Nephron progenitor cell (in vitro differentiated cells): ENCODE data around the gene CHN2.

Experiments
- DNase-seq: peaks from one replicate; pipeline ENCODE4 v3.0.0; 2021
- H3K27ac Mint-ChIP-seq: 2 replicates; pipeline ENCODE4 v1.8.0; 2021; ENCODE audit warnings: mild to moderate bottlenecking, moderate library complexity, mixed read lengths
- H3K27me3 Mint-ChIP-seq: 2 replicates; pipeline ENCODE4 v1.8.0; 2021; ENCODE audit warnings: mild to moderate bottlenecking, low read depth, mixed read lengths; ENCODE audit not compliant: poor library complexity
- H3K36me3 Mint-ChIP-seq: 2 replicates; pipeline ENCODE4 v1.8.0; 2021; ENCODE audit warnings: low read depth, mixed read lengths
- H3K4me1 Mint-ChIP-seq: 2 replicates; pipeline ENCODE4 v1.8.0; 2021; ENCODE audit warnings: mixed read lengths
- H3K4me3 Mint-ChIP-seq: 2 replicates; pipeline ENCODE4 v1.8.0; 2021; ENCODE audit warnings: mild to moderate bottlenecking, moderate library complexity, mixed read lengths
- H3K9me3 Mint-ChIP-seq: 2 replicates; pipeline ENCODE4 v1.8.0; 2021; ENCODE audit warnings: mild to moderate bottlenecking, moderate library complexity, mixed read lengths
- CTCF ChIP-seq: fragments of 200-600 bp; sonication (generic); IDR thresholded peaks from 2 replicates; pipeline ENCODE4 v1.5.0; 2021; ENCODE audit warnings: antibody characterized with exemption

Gene CHN2

GRCh38 chr7:29287366-29287765 lies 92.8 kb downstream of the CHN2 start:
- Mint-ChIP-seq H3K27me3 (peaks cover 8% of the 10 kb centered on the region), H3K36me3 (peaks cover 7% of the 10 kb centered on the region), H3K4me1 (peaks cover 40% of the 10 kb centered on the region), H3K27ac (no peak overlapping the region), H3K4me3 (no peak overlapping the region), H3K9me3 (no peaks in the 10 kb centered on the region)
- TF ChIP-seq CTCF: no peak
- DNase-seq: no peak

- H3K36me3 Mint-ChIP-seq: peaks cover 7% of the 10 kb centered on the region
- no peak for DNase-seq
- no peak for TF ChIP-seq CTCF
- H3K4me1 Mint-ChIP-seq: peaks cover 41% of the 10 kb centered on the region
- H3K9me3 Mint-ChIP-seq: no peaks in the 10 kb centered on the region
- H3K27ac Mint-ChIP-seq: peak overlapping the region; percentile 50
- no peak overlapping the region for H3K4me3 Mint-ChIP-seq
- peaks cover 8% of the 10 kb centered on the region for H3K27me3 Mint-ChIP-seq
Measured at GRCh38 chr7:29288181-29289091, 93.9 kb downstream of the CHN2 start.

GRCh38 chr7:29289156-29290021 lies 94.8 kb downstream of the CHN2 start:
- Mint-ChIP-seq H3K4me1 (peaks cover 46% of the 10 kb centered on the region), H3K4me3 (no peak overlapping the region), H3K36me3 (peaks cover 7% of the 10 kb centered on the region), H3K9me3 (no peaks in the 10 kb centered on the region), H3K27ac (peak overlapping the region; percentile 14), H3K27me3 (peaks cover 8% of the 10 kb centered on the region)
- no peak for DNase-seq
- no peak for TF ChIP-seq CTCF

- no peak overlapping the region for H3K27ac Mint-ChIP-seq
- no peak overlapping the region for H3K4me3 Mint-ChIP-seq
- TF ChIP-seq CTCF: no peak
- H3K9me3 Mint-ChIP-seq: no peaks in the 10 kb centered on the region
- peaks cover 46% of the 10 kb centered on the region for H3K4me1 Mint-ChIP-seq
- no peaks in the 10 kb centered on the region for H3K36me3 Mint-ChIP-seq
- no peak for DNase-seq
- peaks cover 13% of the 10 kb centered on the region for H3K27me3 Mint-ChIP-seq
Measured at GRCh38 chr7:29290829-29291228, 96.3 kb downstream of the CHN2 start.

- TF ChIP-seq CTCF: no peak
- Mint-ChIP-seq H3K4me1 (peaks cover 54% of the 10 kb centered on the region), H3K27me3 (peaks cover 13% of the 10 kb centered on the region), H3K27ac (no peak overlapping the region), H3K4me3 (no peak overlapping the region), H3K36me3 (no peaks in the 10 kb centered on the region), H3K9me3 (no peaks in the 10 kb centered on the region)
- no peak for DNase-seq
Measured at GRCh38 chr7:29291723-29292618, 97.4 kb downstream of the CHN2 start.
